Lung (tissue), 12 donors: ENCODE data around the gene CDC25B. TPM values are rescaled to one million over a fixed set of nuclear protein-coding genes. Genes with fewer than 3 reads are reported as not detected.

ENCODE experiments used
- ATAC-seq: fragments of 200-7000 bp; cut with Tn5 transposase; one replicate; pipeline ENCODE4 v1.9.1; 2020; ENCODE audit warnings: moderate number of reproducible peaks; ENCODE audit not compliant: insufficient read depth, low FRiP score
- DNase-seq, 3 donors: peaks; one replicate each; pipeline ENCODE4 v3.0.0-alpha.2; 2013 to 2017
- H3K27ac ChIP-seq, 2 donors: one replicate each; pipeline ENCODE4 v1.5.1; 2013; ENCODE audit warnings: mild to moderate bottlenecking in 2 of 2, moderate library complexity in 2 of 2, control low read depth in 1 of 2, inconsistent platforms in 1 of 2, low read depth in 1 of 2, low read length in 1 of 2
- H3K27me3 ChIP-seq, 3 donors: one replicate each; pipeline ENCODE4 v1.5.1; 2013; ENCODE audit warnings: low read length in 2 of 3; ENCODE audit not compliant: control insufficient read depth in 3 of 3, insufficient read depth in 3 of 3
- H3K36me3 ChIP-seq, 4 donors: one replicate each; pipeline ENCODE4 v1.5.1; 2013; ENCODE audit warnings: low read length in 4 of 4, mild to moderate bottlenecking in 1 of 4, moderate library complexity in 1 of 4; ENCODE audit not compliant: control insufficient read depth in 4 of 4, insufficient read depth in 4 of 4
- H3K4me1 ChIP-seq, 5 donors: one replicate each; pipeline ENCODE4 v1.5.1; 2013; ENCODE audit warnings: low read length in 5 of 5, mild to moderate bottlenecking in 2 of 5, moderate library complexity in 1 of 5; ENCODE audit not compliant: control insufficient read depth in 5 of 5, insufficient read depth in 5 of 5
- H3K4me3 ChIP-seq: one replicate; pipeline ENCODE4 v1.5.1; 2013; ENCODE audit warnings: mild to moderate bottlenecking, control low read depth, moderate library complexity
- H3K9ac ChIP-seq, 2 donors: one replicate each; pipeline ENCODE4 v1.5.1; 2013; ENCODE audit warnings: low read length in 2 of 2, control low read depth in 1 of 2; ENCODE audit not compliant: insufficient read depth in 1 of 2
- H3K9me3 ChIP-seq, 4 donors: one replicate each; pipeline ENCODE4 v1.5.1; 2013; ENCODE audit warnings: low read length in 3 of 4, mild to moderate bottlenecking in 1 of 4, moderate library complexity in 1 of 4; ENCODE audit not compliant: control insufficient read depth in 4 of 4, insufficient read depth in 3 of 4
- WGBS, 2 donors: extraction: QIAGEN DNeasy Blood & Tissue Kit; methylation state at CpG; one replicate each; pipeline ENCODE4 v1.1.7; 2013; 5-methylcytosine and 5-hydroxymethylcytosine counted together
- polyA plus RNA-seq, 2 donors: library from polyadenylated mRNA; stranded (reverse); fragments of 200-250 nt; gene quantifications; one replicate each; pipeline ENCODE4 v1.2.1, GENCODE V29; 2013
- total RNA-seq, 2 donors: library from RNA; depleted of rRNA in 1 of 2; stranded (reverse); fragments of >200 nt in 1 of 2; gene quantifications; one replicate each; pipeline ENCODE4 v1.2.1, GENCODE V29; 2014 to 2021
- TF ChIP-seq, protein P1 (sequence below): IDR thresholded peaks from 2 replicates; pipeline ENCODE4 v1.5.1; 2012; ENCODE audit warnings: mild to moderate bottlenecking; ENCODE audit errors: control extremely low read depth, extremely low read depth
- donor health status: control.
- donor health status: control.
- donor health status: Bipolar disorder and iron deficiency.
- donor health status: healthy.
- donor health status: DM: yes; HTN: yes; CAD: no.

CDC25B gene
- total and polyA plus RNA-seq, 4 donors, result 47.9 to 88.5 (median 67.1) TPM

DNA sequence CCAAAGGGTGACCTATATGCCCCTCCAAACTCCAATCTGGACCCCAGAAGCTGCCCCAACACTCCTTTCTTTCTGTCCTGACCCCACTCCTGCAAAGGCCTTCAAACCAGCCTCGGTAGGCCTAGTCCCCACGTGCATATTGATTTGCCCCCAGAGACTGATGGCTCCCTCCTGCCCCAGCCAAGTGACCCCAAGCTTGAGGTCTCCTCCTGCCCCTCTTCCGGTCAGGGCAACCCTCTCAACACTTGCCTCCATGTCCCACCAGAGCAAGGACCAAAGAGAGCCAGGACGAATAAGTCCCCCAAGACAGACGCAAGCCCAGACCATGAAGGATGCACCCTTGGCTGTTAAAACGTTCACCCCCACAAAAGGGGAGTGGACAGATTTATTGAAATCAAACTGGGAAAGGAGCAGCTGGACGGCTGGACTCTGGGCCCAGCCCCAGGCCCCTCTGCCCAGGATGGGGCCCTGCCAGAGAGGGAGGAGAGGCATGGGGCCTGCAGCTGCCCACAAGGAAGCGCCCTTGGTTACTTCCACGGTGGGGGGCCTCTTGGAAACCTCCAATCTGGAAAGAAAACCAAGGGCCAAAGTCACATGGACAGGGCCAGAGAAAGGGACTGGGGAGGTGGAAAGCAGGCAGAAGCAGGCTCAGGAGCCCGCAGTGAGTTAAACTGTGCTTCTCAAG is 12.5 kb upstream of the CDC25B start:
- WGBS, 2 donors, result 73 to 82% methylated on average over 10 of the region's 10 CpGs
- no peak overlapping the region for H3K27ac ChIP-seq

DNA sequence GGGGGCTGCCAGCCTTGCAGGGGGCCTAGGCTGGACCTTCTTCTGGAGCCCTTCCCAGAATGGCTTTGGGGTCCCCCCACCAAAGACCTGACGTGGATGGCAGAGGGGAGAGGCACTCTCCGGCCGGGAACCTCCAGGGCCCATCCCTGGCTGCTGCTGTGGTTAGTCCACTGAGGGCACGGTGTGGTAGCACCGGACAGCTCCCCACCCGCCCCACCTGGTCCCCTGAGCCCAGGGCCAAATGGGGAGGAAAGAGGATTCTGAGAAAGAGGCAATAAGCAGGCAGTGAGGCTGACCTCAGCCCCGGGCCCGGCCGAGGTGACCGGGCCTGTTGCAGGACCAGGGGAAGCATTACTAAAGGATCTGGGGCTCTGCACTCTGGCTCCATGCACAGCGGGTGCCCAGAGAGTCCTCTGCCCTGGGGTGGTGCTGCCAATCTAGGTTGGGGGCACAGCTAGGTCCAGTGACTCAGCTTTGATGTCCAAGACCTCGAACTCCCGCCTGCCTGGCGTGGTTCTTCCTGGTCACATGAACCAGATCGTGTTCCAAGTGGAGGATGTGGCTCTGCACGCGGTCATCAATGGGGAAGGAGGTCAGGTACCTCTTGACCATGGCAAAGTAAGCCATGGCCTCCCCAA is 11.8 kb upstream of the CDC25B start:
- DNase-seq (no peak), ATAC-seq (no peak)
- peaks cover 0 to 5% (median 4%) of the 10 kb centered on the region in 3 donors for H3K27me3 ChIP-seq
- 74 to 84% methylated on average over 17 of the region's 17 CpGs for WGBS, 2 donors
- no peaks in the 10 kb centered on the region for H3K9me3 ChIP-seq
- peaks cover 0 to 12% (median 8%) of the 10 kb centered on the region in 4 donors for H3K36me3 ChIP-seq
- TF ChIP-seq, protein P1, sequence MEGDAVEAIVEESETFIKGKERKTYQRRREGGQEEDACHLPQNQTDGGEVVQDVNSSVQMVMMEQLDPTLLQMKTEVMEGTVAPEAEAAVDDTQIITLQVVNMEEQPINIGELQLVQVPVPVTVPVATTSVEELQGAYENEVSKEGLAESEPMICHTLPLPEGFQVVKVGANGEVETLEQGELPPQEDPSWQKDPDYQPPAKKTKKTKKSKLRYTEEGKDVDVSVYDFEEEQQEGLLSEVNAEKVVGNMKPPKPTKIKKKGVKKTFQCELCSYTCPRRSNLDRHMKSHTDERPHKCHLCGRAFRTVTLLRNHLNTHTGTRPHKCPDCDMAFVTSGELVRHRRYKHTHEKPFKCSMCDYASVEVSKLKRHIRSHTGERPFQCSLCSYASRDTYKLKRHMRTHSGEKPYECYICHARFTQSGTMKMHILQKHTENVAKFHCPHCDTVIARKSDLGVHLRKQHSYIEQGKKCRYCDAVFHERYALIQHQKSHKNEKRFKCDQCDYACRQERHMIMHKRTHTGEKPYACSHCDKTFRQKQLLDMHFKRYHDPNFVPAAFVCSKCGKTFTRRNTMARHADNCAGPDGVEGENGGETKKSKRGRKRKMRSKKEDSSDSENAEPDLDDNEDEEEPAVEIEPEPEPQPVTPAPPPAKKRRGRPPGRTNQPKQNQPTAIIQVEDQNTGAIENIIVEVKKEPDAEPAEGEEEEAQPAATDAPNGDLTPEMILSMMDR, result no peak
- no peak overlapping the region for H3K4me3 ChIP-seq
- peaks cover 14 to 44% (median 26%) of the 10 kb centered on the region in 5 donors for H3K4me1 ChIP-seq
- no peak overlapping the region for H3K9ac ChIP-seq
- H3K27ac ChIP-seq, result peak overlapping the region in 1 of 2 donors; percentile 26

More for the DNA sequence above, 12.5 kb upstream of the CDC25B start:
- TF ChIP-seq, protein P1, result no peak
- H3K4me1 ChIP-seq, result peaks cover 14 to 46% (median 26%) of the 10 kb centered on the region in 5 donors
- H3K36me3 ChIP-seq, result peaks cover 0 to 12% (median 8%) of the 10 kb centered on the region in 4 donors
- ATAC-seq (no peak), DNase-seq (no peak)
- H3K4me3 ChIP-seq, result no peak overlapping the region
- H3K27me3 ChIP-seq, result peaks cover 0 to 10% (median 9%) of the 10 kb centered on the region in 3 donors
- H3K9me3 ChIP-seq, result no peaks in the 10 kb centered on the region
- peak overlapping the region in 1 of 2 donors; percentile 5 for H3K9ac ChIP-seq

DNA sequence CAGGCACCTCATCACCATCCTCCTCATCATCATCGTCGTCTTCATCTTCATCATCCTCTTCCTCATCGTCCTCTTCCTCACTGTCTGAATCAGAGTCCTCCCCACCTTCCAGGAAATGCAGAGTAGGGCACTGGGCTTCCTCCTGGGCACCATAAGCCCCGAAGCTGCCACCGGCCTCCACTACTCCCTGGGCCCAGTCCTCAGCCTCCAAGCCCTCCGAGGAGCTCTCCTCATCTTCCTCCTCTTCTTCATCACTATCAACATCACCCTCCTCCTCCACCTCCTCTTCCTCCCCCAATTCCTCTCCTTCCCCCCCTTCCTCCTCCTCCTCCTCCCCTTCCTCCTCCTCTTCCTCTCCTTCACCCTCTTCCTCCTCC is 11.3 kb upstream of the CDC25B start:
- no peak for ATAC-seq
- H3K9ac ChIP-seq, result no peak overlapping the region
- 66 to 77% methylated on average over 6 of the region's 6 CpGs for WGBS, 2 donors
- H3K36me3 ChIP-seq, result peaks cover 0 to 12% (median 8%) of the 10 kb centered on the region in 4 donors
- H3K9me3 ChIP-seq, result no peaks in the 10 kb centered on the region
- H3K4me3 ChIP-seq, result peak overlapping the region; percentile 68
- no peak overlapping the region for H3K27ac ChIP-seq
- H3K27me3 ChIP-seq, result peaks cover 0 to under 1% (median 0%) of the 10 kb centered on the region in 3 donors
- TF ChIP-seq, protein P1, result no peak
- no peak for DNase-seq
- peaks cover 14 to 44% (median 26%) of the 10 kb centered on the region in 5 donors for H3K4me1 ChIP-seq
